Middle frontal gyrus (tissue), 1 donor: ENCODE results near the gene CAMKK1.
"Not testable (repeated sequence)": the region's sequence is repeated elsewhere in the genome, so short reads cannot be mapped to it uniquely, and the experiment has no call there.

ENCODE experiments used
- DNase-seq: peaks from one replicate; pipeline ENCODE4 v3.0.0-alpha.2; 2015; ENCODE audit warnings: low spot score; ENCODE audit errors: extremely low spot score

The CAMKK1 gene

GRCh38 chr17:3847165-3847670 lies 45.6 kb downstream of the CAMKK1 start:
- no peak for DNase-seq

GRCh38 chr17:3846437-3847164 lies 46.3 kb downstream of the CAMKK1 start:
- DNase-seq: no peak

- peak; percentile 91 for DNase-seq
These were observed 47.0 kb downstream of the CAMKK1 start, which contains the start of gene NCBP3 for GRCh38 chr17:3845621-3846436. TSS of gene NCBP3 (minus strand) at chr17:3846246. CDS start at chr17:3846223, 23 bp downstream.

GRCh38 chr17:3845291-3845620 lies 47.6 kb downstream of the CAMKK1 start:
- no peak for DNase-seq

- DNase-seq: not testable (repeated sequence)
These were observed 48.3 kb downstream of the CAMKK1 start for GRCh38 chr17:3844556-3844955.

- no peak for DNase-seq
These were observed 48.8 kb downstream of the CAMKK1 start for GRCh38 chr17:3843935-3844516.

- DNase-seq: no peak
These were observed 54.6 kb downstream of the CAMKK1 start for GRCh38 chr17:3838206-3838605.

- DNase-seq: no peak
These were observed 56.3 kb downstream of the CAMKK1 start for GRCh38 chr17:3836551-3836950.

- no peak for DNase-seq
These were observed 57.2 kb downstream of the CAMKK1 start for GRCh38 chr17:3835410-3836229.

- no peak for DNase-seq
These were observed 58.0 kb downstream of the CAMKK1 start for GRCh38 chr17:3834811-3835210.

- DNase-seq: no peak
These were observed 64.0 kb downstream of the CAMKK1 start for GRCh38 chr17:3828852-3829232.

GRCh38 chr17:3828151-3828851 lies 64.6 kb downstream of the CAMKK1 start:
- no peak for DNase-seq

GRCh38 chr17:3827124-3827773 lies 65.6 kb downstream of the CAMKK1 start:
- DNase-seq: peak; percentile 44

- DNase-seq: no peak
These were observed 66.7 kb downstream of the CAMKK1 start for GRCh38 chr17:3826191-3826590.

- DNase-seq: no peak
These were observed 71.8 kb downstream of the CAMKK1 start for GRCh38 chr17:3821101-3821500.

GRCh38 chr17:3818786-3819185 lies 74.1 kb downstream of the CAMKK1 start:
- DNase-seq: no peak

- no peak for DNase-seq
These were observed 74.8 kb downstream of the CAMKK1 start for GRCh38 chr17:3817851-3818605.

- DNase-seq: no peak
These were observed 76.9 kb downstream of the CAMKK1 start for GRCh38 chr17:3815925-3816324.

GRCh38 chr17:3815122-3815521 lies 77.7 kb downstream of the CAMKK1 start:
- DNase-seq: no peak
